Large intestine (tissue), 3 donors: ENCODE data around the gene PAX8. TPM values are rescaled to one million over a fixed set of nuclear protein-coding genes. Genes with fewer than 3 reads are reported as not detected.

ENCODE experiments used
- DNase-seq, 2 donors: peaks; one replicate each; pipeline versions ENCODE4 v3.0.0 to v3.0.0-alpha.2; 2013
- H3K27ac ChIP-seq: one replicate; pipeline ENCODE4 v1.5.1; 2013; ENCODE audit warnings: low read length
- H3K27me3 ChIP-seq: 2 replicates; pipeline ENCODE4 v1.6.1; 2013; ENCODE audit warnings: low read length; ENCODE audit not compliant: control insufficient read depth, insufficient read depth
- H3K36me3 ChIP-seq: 2 replicates; pipeline ENCODE4 v1.6.1; 2013; ENCODE audit warnings: low read length; ENCODE audit not compliant: control insufficient read depth, insufficient read depth
- H3K4me1 ChIP-seq: one replicate; pipeline ENCODE4 v1.6.1; 2013; ENCODE audit warnings: low read length; ENCODE audit not compliant: control insufficient read depth, insufficient read depth
- H3K4me3 ChIP-seq: one replicate; pipeline ENCODE4 v1.5.1; 2013; ENCODE audit warnings: low read length
- H3K9me3 ChIP-seq: one replicate; pipeline ENCODE4 v1.6.1; 2013; ENCODE audit warnings: mild to moderate bottlenecking, low read depth, low read length, moderate library complexity; ENCODE audit not compliant: control insufficient read depth
- WGBS: methylation state at CpG from one replicate; pipeline ENCODE4 v1.1.5; 2013; ENCODE audit warnings: low lambda C conversion rate; ENCODE audit not compliant: insufficient coverage; 5-methylcytosine and 5-hydroxymethylcytosine counted together
- polyA plus RNA-seq: library from polyadenylated mRNA; unstranded; fragments of 120-200 nt; gene quantifications from one replicate; pipeline ENCODE4 v1.2.1, GENCODE V29; 2013

Gene PAX8
- polyA plus RNA-seq, 1 donor, result 2.1 TPM

- no CpG with 5 or more reads among the region's 4 CpGs for WGBS
- no peaks in the 10 kb centered on the region for H3K27me3 ChIP-seq
- DNase-seq, result no peak
- H3K9me3 ChIP-seq, result no peaks in the 10 kb centered on the region
- H3K36me3 ChIP-seq, result no peaks in the 10 kb centered on the region
- peaks cover 44% of the 10 kb centered on the region for H3K4me1 ChIP-seq
- no peak overlapping the region for H3K27ac ChIP-seq
- no peak overlapping the region for H3K4me3 ChIP-seq
Measured at GRCh38 chr2:113214141-113214540, 64.6 kb downstream of the PAX8 start.

- H3K27me3 ChIP-seq, result no peaks in the 10 kb centered on the region
- H3K4me1 ChIP-seq, result peaks cover 37% of the 10 kb centered on the region
- no peak for DNase-seq
- H3K36me3 ChIP-seq, result no peaks in the 10 kb centered on the region
- H3K9me3 ChIP-seq, result no peaks in the 10 kb centered on the region
- no peak overlapping the region for H3K4me3 ChIP-seq
- WGBS, result 100% methylated on average over 1 of the region's 14 CpGs
- no peak overlapping the region for H3K27ac ChIP-seq
Measured at GRCh38 chr2:113213061-113213930, 65.4 kb downstream of the PAX8 start.

- no peak for DNase-seq
Measured at GRCh38 chr2:113212245-113213060, 66.3 kb downstream of the PAX8 start.

GRCh38 chr2:113211226-113212105 lies 67.3 kb downstream of the PAX8 start:
- WGBS, result no CpG with 5 or more reads among the region's 13 CpGs
- Histone ChIP-seq H3K9me3 (no peaks in the 10 kb centered on the region), H3K36me3 (no peaks in the 10 kb centered on the region), H3K4me1 (peaks cover 18% of the 10 kb centered on the region), H3K27me3 (no peaks in the 10 kb centered on the region), H3K4me3 (no peak overlapping the region), H3K27ac (peak overlapping the region; percentile 19)
- DNase-seq, result no peak

More at GRCh38 chr2:113212245-113213060, 66.3 kb downstream of the PAX8 start:
- Histone ChIP-seq H3K36me3 (no peaks in the 10 kb centered on the region), H3K4me1 (peaks cover 28% of the 10 kb centered on the region), H3K4me3 (no peak overlapping the region), H3K27ac (peak overlapping the region; percentile 19), H3K9me3 (no peaks in the 10 kb centered on the region), H3K27me3 (no peaks in the 10 kb centered on the region)
- no CpG with 5 or more reads among the region's 26 CpGs for WGBS

- no CpG with 5 or more reads among the region's 15 CpGs for WGBS
- no peak overlapping the region for H3K4me3 ChIP-seq
- no peaks in the 10 kb centered on the region for H3K27me3 ChIP-seq
- no peak overlapping the region for H3K27ac ChIP-seq
- no peak for DNase-seq
- no peaks in the 10 kb centered on the region for H3K36me3 ChIP-seq
- no peaks in the 10 kb centered on the region for H3K9me3 ChIP-seq
- H3K4me1 ChIP-seq, result peaks cover 18% of the 10 kb centered on the region
Measured at GRCh38 chr2:113209646-113210171, 69.0 kb downstream of the PAX8 start.

- H3K27me3 ChIP-seq, result no peaks in the 10 kb centered on the region
- H3K9me3 ChIP-seq, result no peaks in the 10 kb centered on the region
- peaks cover 23% of the 10 kb centered on the region for H3K4me1 ChIP-seq
- WGBS, result no CpG with 5 or more reads among the region's 8 CpGs
- H3K36me3 ChIP-seq, result no peaks in the 10 kb centered on the region
- DNase-seq, result no peak
- H3K27ac ChIP-seq, result no peak overlapping the region
- H3K4me3 ChIP-seq, result no peak overlapping the region
Measured at GRCh38 chr2:113209011-113209645, 69.6 kb downstream of the PAX8 start.

- Histone ChIP-seq H3K4me3 (no peak overlapping the region), H3K9me3 (no peaks in the 10 kb centered on the region), H3K36me3 (no peaks in the 10 kb centered on the region), H3K27me3 (no peaks in the 10 kb centered on the region), H3K27ac (no peak overlapping the region), H3K4me1 (peaks cover 25% of the 10 kb centered on the region)
- WGBS, result no CpG with 5 or more reads among the region's 5 CpGs
- DNase-seq, result no peak
Measured at GRCh38 chr2:113208396-113208795, 70.3 kb downstream of the PAX8 start.

GRCh38 chr2:113207021-113207420 lies 71.7 kb downstream of the PAX8 start:
- no peak for DNase-seq
- Histone ChIP-seq H3K4me3 (no peak overlapping the region), H3K36me3 (peaks cover 4% of the 10 kb centered on the region), H3K27ac (no peak overlapping the region), H3K27me3 (no peaks in the 10 kb centered on the region), H3K9me3 (no peaks in the 10 kb centered on the region), H3K4me1 (peaks cover 25% of the 10 kb centered on the region)
- no CpG with 5 or more reads among the region's 2 CpGs for WGBS

GRCh38 chr2:113206251-113206650 lies 72.5 kb downstream of the PAX8 start:
- H3K36me3 ChIP-seq, result peaks cover 9% of the 10 kb centered on the region
- no peak overlapping the region for H3K27ac ChIP-seq
- H3K4me3 ChIP-seq, result no peak overlapping the region
- peaks cover 26% of the 10 kb centered on the region for H3K4me1 ChIP-seq
- H3K9me3 ChIP-seq, result no peaks in the 10 kb centered on the region
- WGBS, result no CpG with 5 or more reads among the region's 6 CpGs
- DNase-seq, result no peak
- no peaks in the 10 kb centered on the region for H3K27me3 ChIP-seq
